Hepatocyte (in vitro differentiated cells): ENCODE data around the gene CAMSAP1.

Experiments used
- EZH2 ChIP-seq: fragments of 200-600 bp; sonication (generic); IDR thresholded peaks from 2 replicates; pipeline ENCODE4 v1.6.1; 2016; ENCODE audit warnings: antibody characterized with exemption, mild to moderate bottlenecking, borderline replicate concordance
- TF ChIP-seq, protein P1 (sequence below): fragments of 200-600 bp; sonication (generic); IDR thresholded peaks from 2 replicates; pipeline ENCODE4 v1.5.1; 2016; ENCODE audit warnings: antibody characterized with exemption, mild to moderate bottlenecking; ENCODE audit not compliant: poor library complexity

DNA sequence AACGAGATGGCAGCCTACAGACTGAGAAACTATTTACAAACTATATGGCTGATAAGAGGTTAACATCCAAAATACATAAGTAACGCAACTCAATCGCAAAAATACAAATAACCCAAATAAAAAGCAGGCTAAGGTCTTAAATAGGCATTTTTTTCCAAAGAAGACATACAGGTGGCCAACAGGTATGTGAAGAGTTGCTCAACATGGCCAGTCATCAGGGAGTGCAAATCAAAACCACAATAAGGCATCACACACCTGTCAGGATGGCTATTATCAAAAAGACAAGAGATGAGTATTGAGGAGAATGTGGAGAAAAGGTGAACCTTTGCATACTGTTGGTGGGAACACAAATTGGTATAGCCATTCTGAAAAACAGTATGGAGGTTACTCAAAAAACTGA lies 73.5 kb downstream of the CAMSAP1 start:
- TF ChIP-seq, protein P1, sequence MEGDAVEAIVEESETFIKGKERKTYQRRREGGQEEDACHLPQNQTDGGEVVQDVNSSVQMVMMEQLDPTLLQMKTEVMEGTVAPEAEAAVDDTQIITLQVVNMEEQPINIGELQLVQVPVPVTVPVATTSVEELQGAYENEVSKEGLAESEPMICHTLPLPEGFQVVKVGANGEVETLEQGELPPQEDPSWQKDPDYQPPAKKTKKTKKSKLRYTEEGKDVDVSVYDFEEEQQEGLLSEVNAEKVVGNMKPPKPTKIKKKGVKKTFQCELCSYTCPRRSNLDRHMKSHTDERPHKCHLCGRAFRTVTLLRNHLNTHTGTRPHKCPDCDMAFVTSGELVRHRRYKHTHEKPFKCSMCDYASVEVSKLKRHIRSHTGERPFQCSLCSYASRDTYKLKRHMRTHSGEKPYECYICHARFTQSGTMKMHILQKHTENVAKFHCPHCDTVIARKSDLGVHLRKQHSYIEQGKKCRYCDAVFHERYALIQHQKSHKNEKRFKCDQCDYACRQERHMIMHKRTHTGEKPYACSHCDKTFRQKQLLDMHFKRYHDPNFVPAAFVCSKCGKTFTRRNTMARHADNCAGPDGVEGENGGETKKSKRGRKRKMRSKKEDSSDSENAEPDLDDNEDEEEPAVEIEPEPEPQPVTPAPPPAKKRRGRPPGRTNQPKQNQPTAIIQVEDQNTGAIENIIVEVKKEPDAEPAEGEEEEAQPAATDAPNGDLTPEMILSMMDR, result no peak
- TF ChIP-seq EZH2, result no peak
